ENCODE measurements around the gene ABTB1. TPM values are rescaled to one million over a fixed set of nuclear protein-coding genes. Genes with fewer than 3 reads are reported as not detected.

Gene ABTB1
- total RNA-seq, result 3.6 and 6.0 TPM in 2 replicates
- 33.3 TPM for polyA plus RNA-seq (2012)

GRCh38 chr3:127672429-127673190, at the start of gene ABTB1:
Gene ABTB1, plus strand, starts transcription at chr3:127672952. Its CDS starts 74 bp downstream, at chr3:127673026.
- DNase-seq (ENCODE audit: low read depth), result peak; percentile 79

GRCh38 chr3:127624063-127624462, 48.7 kb upstream of the ABTB1 start:
- DNase-seq (ENCODE audit: low read depth), result no peak

- no peak for DNase-seq (ENCODE audit: low read depth)
These were observed 46.9 kb upstream of the ABTB1 start for GRCh38 chr3:127625821-127626220.

- no peak for DNase-seq (ENCODE audit: low read depth)
These were observed 44.3 kb upstream of the ABTB1 start for GRCh38 chr3:127628426-127628787.

- DNase-seq (ENCODE audit: low read depth), result peak; percentile 62
These were observed 43.8 kb upstream of the ABTB1 start, which contains the start of gene PODXL2 for GRCh38 chr3:127628788-127629466. Gene PODXL2, plus strand, starts transcription at chr3:127629185. Its CDS starts 35 bp downstream, at chr3:127629220.

- DNase-seq (ENCODE audit: low read depth), result no peak
These were observed 43.0 kb upstream of the ABTB1 start for GRCh38 chr3:127629467-127630403.

- DNase-seq (ENCODE audit: low read depth), result no peak
These were observed 41.7 kb upstream of the ABTB1 start for GRCh38 chr3:127630811-127631714.

GRCh38 chr3:127632035-127632820, 40.5 kb upstream of the ABTB1 start:
- no peak for DNase-seq (ENCODE audit: low read depth)

- no peak for DNase-seq (ENCODE audit: low read depth)
These were observed 38.1 kb upstream of the ABTB1 start for GRCh38 chr3:127634653-127635052.

GRCh38 chr3:127637546-127637945, 35.2 kb upstream of the ABTB1 start:
- no peak for DNase-seq (ENCODE audit: low read depth)

GRCh38 chr3:127637971-127638370, 34.8 kb upstream of the ABTB1 start:
- no peak for DNase-seq (ENCODE audit: low read depth)

GRCh38 chr3:127639173-127640041, 33.3 kb upstream of the ABTB1 start:
- peak; percentile 61 for DNase-seq (ENCODE audit: low read depth)

GRCh38 chr3:127640042-127640355, 32.8 kb upstream of the ABTB1 start:
- no peak for DNase-seq (ENCODE audit: low read depth)

GRCh38 chr3:127644641-127645370, 27.9 kb upstream of the ABTB1 start:
- no peak for DNase-seq (ENCODE audit: low read depth)

- DNase-seq (ENCODE audit: low read depth), result no peak
These were observed 27.3 kb upstream of the ABTB1 start for GRCh38 chr3:127645371-127646015.

GRCh38 chr3:127646501-127647046, 26.2 kb upstream of the ABTB1 start:
- DNase-seq (ENCODE audit: low read depth), result no peak

- DNase-seq (ENCODE audit: low read depth), result no peak
These were observed 25.4 kb upstream of the ABTB1 start for GRCh38 chr3:127647166-127647844.
